ENCODE data around the gene STX5.
A peak's percentile ranks its signal among the peaks of the same experiment; 100 is the strongest.
"Not testable (repeated sequence)": the region's sequence is repeated elsewhere in the genome, so short reads cannot be mapped to it uniquely, and the experiment has no call there.

Gene STX5

GRCh38 chr11:62830904-62831519 is 839 bp downstream of the STX5 start:
- DNase-seq (ENCODE audit: low spot score) = no peak

- not testable (repeated sequence) for DNase-seq (ENCODE audit: low spot score)
These were observed 3.7 kb downstream of the STX5 start for GRCh38 chr11:62828130-62828529.

GRCh38 chr11:62823677-62824076 is 8.2 kb downstream of the STX5 start:
- DNase-seq (ENCODE audit: low spot score) = no peak

- DNase-seq (ENCODE audit: low spot score) = no peak
These were observed 14.7 kb downstream of the STX5 start for GRCh38 chr11:62817129-62817528.

GRCh38 chr11:62816557-62816956 is 15.3 kb downstream of the STX5 start:
- no peak for DNase-seq (ENCODE audit: low spot score)

- DNase-seq (ENCODE audit: low spot score) = no peak
These were observed 20.2 kb downstream of the STX5 start for GRCh38 chr11:62811659-62812058.

GRCh38 chr11:62810748-62811147 is 21.1 kb downstream of the STX5 start:
- no peak for DNase-seq (ENCODE audit: low spot score)

GRCh38 chr11:62806611-62807121 is 25.2 kb downstream of the STX5 start:
- no peak for DNase-seq (ENCODE audit: low spot score)

GRCh38 chr11:62805961-62806441 is 25.9 kb downstream of the STX5 start:
- DNase-seq (ENCODE audit: low spot score) = peak; percentile 48

- DNase-seq (ENCODE audit: low spot score) = peak; percentile 94
These were observed 26.6 kb downstream of the STX5 start, which contains the start of gene NXF1 for GRCh38 chr11:62805076-62805892. Gene NXF1, minus strand, starts transcription at chr11:62805440. Its CDS starts 84 bp downstream, at chr11:62805356.

- no peak for DNase-seq (ENCODE audit: low spot score)
These were observed 27.4 kb downstream of the STX5 start for GRCh38 chr11:62804310-62805075.

GRCh38 chr11:62801071-62801470 is 30.8 kb downstream of the STX5 start:
- no peak for DNase-seq (ENCODE audit: low spot score)

- DNase-seq (ENCODE audit: low spot score) = no peak
These were observed 32.4 kb downstream of the STX5 start for GRCh38 chr11:62799486-62799885.

- no peak for DNase-seq (ENCODE audit: low spot score)
These were observed 35.6 kb downstream of the STX5 start for GRCh38 chr11:62796281-62796680.

GRCh38 chr11:62794201-62794775 is 37.6 kb downstream of the STX5 start:
- DNase-seq (ENCODE audit: low spot score) = no peak

GRCh38 chr11:62792202-62792575 is 39.7 kb downstream of the STX5 start:
- no peak for DNase-seq (ENCODE audit: low spot score)

- DNase-seq (ENCODE audit: low spot score) = peak; percentile 80
These were observed 40.2 kb downstream of the STX5 start, which contains the start of gene TMEM223 for GRCh38 chr11:62791501-62792201. Gene TMEM223, minus strand, starts transcription at chr11:62792006. Its CDS starts 12 bp downstream, at chr11:62791994.

GRCh38 chr11:62789576-62789975 is 42.3 kb downstream of the STX5 start:
- DNase-seq (ENCODE audit: low spot score) = no peak

GRCh38 chr11:62788991-62789390 is 42.9 kb downstream of the STX5 start:
- no peak for DNase-seq (ENCODE audit: low spot score)

- DNase-seq (ENCODE audit: low spot score) = peak; percentile 99
These were observed 44.7 kb downstream of the STX5 start, which contains the start of gene TMEM179B for GRCh38 chr11:62787005-62787759. Gene TMEM179B, plus strand, starts transcription at chr11:62787402. Its CDS starts 30 bp downstream, at chr11:62787432.
